NCI-H128 (cell line): ENCODE data around the gene SHISAL1.
"Not testable (repeated sequence)": the region's sequence is repeated elsewhere in the genome, so short reads cannot be mapped to it uniquely, and the experiment has no call there.

Source experiments
- DNase-seq: peaks from one replicate; lab custom pipeline; 2025; ENCODE audit not compliant: unreplicated experiment; lab: John Stamatoyannopoulos, UW

SHISAL1 gene

GRCh38 chr22:44242946-44243724 is 69.6 kb downstream of the SHISAL1 start:
- DNase-seq, result no peak

- not testable (repeated sequence) for DNase-seq
Measured at GRCh38 chr22:44241121-44241520, 71.6 kb downstream of the SHISAL1 start.

- no peak for DNase-seq
Measured at GRCh38 chr22:44237290-44237689, 75.5 kb downstream of the SHISAL1 start.

- not testable (repeated sequence) for DNase-seq
Measured at GRCh38 chr22:44234372-44234771, 78.4 kb downstream of the SHISAL1 start.

DNA sequence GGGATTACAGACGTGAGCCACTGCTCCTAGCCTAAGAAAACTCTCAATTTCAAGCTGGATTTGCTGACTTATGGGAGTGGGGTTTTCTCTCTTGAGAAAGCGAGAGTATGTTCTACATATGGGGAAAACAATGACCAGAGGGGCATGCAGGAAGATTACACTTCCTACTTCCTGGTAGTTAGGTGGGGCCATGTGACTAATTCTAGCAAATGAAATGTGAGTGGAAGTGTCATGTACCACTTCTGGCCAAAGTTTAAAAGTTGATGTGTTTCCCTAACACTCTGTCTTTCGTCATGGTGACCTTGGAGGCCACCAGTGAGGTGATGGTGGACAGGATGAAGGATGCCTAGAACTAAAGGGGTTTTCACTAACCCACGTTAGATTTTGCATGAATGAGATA is 81.5 kb downstream of the SHISAL1 start:
- DNase-seq, result no peak

- DNase-seq, result no peak
Measured at GRCh38 chr22:44229809-44230208, 82.9 kb downstream of the SHISAL1 start.

DNA sequence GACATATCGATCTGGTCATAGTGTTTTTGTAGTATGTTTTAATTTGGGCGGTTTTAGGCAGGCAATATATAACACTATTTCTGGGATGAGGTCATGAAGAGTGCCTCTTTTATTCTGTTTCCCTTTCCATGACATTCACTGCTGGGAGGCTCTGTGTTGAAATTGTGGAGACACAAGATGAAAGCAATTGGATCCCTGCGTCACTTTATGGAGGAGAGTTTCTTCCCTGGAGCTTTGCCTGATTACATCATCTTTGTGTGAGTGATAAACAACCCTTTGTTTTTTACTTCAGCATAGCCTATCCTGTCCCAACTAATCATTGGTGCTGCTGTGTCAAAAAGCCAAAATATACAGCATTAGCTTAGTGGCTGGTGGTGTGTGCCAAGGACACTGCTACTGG is 83.4 kb downstream of the SHISAL1 start:
- no peak for DNase-seq

- no peak for DNase-seq
Measured at GRCh38 chr22:44225812-44226211, 86.9 kb downstream of the SHISAL1 start.

- no peak for DNase-seq
Measured at GRCh38 chr22:44225091-44225689, 87.6 kb downstream of the SHISAL1 start.

DNA sequence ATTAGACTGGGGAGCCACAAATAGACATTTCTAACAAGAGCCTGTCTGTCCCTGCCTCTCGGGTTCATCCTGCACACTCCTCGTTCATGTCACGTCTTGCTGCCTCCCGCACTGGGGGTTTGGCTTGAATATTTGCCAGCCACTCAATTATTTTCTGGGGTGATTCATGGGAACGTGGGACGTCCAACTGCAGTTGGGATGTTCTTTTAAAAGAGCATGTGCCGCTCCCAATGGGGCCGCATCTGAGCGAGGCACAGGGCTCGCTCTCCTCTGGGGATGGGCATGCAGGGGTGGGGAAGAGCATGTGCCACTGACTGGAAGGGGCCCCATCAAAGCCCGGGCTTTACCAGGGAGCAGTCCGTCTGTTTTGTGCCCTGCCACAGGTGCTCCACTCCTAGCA is 88.6 kb downstream of the SHISAL1 start:
- DNase-seq, result no peak

DNA sequence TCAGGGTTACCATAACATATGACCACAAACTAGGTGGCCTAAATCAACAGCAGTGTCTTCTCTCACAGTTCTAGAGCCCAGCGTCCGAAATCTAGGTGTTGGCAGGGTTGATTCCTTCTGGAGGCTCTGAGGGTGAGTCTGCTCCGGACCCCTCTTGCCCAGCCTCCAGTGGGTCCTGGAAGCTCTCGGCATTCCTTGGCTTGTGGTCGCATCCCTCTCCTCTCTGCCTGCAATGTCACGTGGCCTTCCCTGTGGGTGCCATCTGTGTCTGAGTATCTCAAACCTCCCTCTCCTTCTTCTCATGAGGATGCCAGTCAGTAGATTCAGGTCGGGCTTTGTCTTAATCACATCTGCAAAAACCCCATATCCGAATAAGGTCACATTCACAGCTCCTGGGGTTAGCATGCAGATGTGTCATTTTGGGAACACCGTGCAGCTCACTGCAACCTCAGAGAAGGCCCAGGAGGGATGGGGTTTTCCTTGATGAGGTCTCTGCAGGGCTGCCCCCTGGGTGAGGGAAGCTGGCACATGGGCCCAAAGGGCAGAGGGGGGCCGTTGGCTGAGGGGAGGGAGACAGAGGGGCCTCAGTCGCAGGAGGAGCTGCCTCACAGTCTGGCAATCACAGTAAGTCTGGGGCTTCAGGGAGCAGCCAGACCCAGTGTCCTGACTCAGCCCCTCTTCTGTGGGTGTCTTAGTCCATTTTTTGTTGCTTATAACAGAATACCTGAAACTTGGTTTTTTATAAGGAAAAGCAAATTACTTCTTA is 90.9 kb downstream of the SHISAL1 start:
- DNase-seq, result no peak

DNA sequence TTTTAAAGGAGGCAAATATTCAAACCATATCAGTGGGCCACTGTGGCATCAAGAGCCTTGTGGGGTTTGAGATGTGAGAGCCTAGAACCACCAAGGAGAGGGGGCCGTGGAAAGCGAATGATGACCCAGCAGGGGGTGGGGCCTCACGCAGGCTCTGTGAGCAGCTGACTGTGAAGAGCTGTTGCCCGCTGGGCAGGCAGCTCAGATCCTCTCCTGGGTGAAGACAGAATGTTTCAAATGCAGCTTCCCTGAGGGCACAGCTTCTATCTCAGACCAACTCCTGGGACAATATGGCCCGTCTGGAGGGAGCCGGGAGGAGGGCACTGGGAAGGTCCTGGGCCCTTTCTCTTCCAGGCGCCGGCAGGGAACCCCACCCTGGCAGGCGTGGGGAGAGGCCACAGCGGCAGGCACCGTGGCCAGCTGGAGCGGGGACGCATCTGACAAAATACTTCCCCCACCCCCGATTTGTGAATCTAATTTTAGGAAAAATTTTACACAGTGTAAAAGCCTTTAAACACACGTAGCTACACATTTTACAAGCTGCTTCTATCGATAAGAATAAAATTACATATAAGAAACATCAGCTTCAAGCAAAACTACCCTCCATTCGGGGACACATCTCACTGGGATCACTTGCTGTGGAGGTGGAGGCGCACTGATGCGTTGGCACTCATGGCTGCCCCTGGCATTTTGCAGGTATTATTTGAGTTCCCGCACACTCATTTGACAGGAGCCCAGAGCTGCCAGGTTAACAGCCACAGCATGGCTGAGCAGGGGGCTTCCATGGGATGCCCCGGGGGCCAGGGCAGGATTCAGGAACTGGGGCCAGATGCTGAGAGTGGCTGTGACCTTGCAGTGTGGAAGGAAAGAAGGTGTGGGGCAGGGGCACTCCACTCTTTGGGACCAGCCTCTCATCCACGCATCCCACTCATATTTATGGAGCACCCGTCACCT is 91.7 kb downstream of the SHISAL1 start:
- DNase-seq, result no peak

GRCh38 chr22:44219101-44219870 is 93.5 kb downstream of the SHISAL1 start:
- no peak for DNase-seq

DNA sequence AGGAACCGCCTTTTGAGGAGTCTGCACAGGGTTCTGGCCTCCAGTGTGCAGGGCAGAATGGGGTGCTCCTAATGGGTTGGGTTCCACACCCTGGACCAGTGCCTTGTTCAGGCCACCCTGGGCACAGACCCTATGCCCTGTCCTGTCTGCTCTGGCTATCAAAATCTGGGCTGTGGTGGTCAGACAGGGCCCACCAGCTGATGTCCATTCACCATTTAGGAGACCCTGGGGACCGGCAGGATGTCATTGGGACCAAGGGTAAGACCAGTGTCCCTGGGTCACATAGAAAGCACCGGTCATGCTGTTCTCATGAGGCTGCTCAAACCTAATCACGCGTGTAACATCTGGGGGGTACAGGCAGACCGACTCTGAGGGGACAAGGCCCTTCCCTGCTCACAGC is 94.7 kb downstream of the SHISAL1 start:
- no peak for DNase-seq

DNA sequence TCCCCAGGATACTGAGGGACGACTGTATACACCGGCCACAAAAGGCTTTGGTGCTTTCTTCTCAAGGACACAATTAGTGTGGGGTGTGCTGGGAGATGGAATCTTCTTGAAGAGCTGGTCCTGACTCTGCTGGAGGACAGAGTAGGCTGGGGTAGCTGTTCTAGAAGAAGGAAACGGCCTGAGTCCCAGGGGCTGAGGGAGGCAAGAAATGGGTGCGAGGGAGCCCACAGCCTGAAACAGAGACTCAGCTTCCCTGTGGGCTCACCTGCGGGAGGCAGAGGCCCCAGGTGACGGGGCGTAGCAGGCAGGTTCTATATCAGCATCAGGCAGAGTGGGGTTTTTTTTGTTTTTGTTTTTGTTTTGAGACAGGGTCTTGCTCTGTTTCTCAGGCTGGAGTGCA is 95.4 kb downstream of the SHISAL1 start:
- DNase-seq, result no peak

DNA sequence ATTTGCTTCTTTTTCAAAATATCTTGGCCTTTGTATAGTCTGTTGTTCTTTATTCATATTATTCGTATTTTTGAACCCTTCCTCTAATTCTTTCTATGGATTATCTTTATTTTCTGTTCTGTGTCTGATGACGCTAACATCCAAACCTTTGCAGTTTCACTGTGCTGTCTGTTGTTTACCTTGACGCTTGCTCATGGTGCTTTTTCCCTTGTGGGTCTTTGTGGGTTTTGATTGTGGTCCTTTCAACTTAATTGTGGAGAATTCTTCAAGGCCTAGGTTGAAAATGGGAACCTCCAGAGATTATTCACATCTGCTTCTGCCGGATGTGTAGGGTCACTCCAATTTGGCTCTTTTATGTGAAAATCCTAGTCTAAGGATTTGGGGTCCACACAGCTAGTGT is 97.5 kb downstream of the SHISAL1 start:
- DNase-seq, result no peak

DNA sequence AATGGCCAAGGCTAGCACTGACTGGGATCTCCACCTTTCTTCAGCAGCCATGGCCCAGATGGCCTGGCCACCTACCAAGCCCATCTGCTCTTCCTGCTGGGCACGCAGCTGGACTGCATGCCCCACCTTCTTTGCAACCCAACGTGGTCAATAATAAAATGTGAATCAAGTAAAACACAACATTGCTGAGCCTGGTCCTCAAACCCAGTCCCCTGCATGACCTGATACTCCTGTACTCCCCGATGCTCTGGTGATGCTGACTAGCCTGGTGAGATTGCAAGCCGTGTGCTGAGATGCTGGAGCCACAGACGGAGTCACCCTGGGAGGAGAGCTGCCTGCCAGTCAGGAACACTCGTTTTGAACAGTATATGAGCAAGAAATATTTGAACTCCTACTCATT is 98.0 kb downstream of the SHISAL1 start:
- no peak for DNase-seq

DNA sequence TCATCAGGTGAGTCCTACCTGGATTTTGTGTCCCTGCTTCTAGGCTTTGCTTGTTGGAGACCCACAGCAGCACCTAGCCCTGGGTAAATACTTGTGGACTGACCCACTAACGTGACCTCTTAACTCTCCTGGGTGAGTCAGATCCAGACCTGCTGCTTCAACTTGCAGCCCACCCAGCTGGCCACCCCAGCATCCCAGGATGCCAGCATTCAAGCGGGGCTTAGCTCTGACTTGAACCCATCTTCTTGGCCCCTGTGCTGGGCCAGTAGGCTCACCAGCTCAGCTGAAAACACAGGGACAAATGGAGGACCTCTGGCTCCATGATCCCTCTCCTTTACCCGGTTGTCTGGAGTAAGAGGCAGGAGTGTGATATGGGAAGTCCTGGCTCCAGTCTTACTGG is 98.6 kb downstream of the SHISAL1 start:
- no peak for DNase-seq

- no peak for DNase-seq
Measured at GRCh38 chr22:44213489-44214043, 99.2 kb downstream of the SHISAL1 start.

DNA sequence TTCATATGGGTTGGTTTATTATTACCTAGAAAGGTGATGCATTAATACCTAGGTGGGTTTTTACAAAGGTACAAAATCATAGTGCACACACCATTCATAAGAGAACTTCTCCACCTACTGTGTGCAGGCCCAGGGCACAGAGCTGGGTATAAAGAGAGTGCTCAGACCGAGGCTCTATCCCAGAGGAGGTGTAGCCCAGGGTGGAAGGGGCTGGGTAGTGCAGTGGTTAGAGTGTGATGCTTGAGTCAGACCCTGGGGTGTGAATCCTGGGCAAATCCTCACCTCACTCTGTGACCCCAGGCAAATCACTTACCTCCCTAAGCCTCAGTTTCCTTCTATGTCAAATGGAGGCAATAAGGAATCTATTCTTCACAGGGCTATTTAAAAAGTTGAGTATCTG is 99.8 kb downstream of the SHISAL1 start:
- DNase-seq, result no peak
